ENCODE results near the gene BICD1.

BICD1 gene

DNA sequence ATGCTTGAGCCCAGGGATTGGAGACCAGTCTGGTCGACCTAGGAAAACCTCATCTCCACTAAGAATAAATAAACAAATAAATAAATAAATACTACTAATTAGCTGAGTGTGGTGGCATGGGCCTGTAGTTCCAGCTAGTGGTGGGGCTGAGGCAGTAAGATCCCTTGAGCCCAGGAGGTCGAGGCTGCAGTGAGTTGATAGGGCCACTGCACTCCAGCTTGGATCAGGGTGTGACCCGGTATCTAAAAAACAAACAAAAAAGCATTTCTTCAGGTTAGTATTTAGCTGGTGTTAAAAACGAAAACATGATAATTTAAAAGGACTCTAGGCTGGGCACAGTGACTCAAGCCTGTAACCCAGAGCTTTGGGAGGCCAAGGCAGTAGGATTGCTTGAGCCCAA lies 291.5 kb downstream of the BICD1 start:
- in situ Hi-C loops (cut with MboI; ENCODE audit: low sequenced_read_pairs) = no loop called here

DNA sequence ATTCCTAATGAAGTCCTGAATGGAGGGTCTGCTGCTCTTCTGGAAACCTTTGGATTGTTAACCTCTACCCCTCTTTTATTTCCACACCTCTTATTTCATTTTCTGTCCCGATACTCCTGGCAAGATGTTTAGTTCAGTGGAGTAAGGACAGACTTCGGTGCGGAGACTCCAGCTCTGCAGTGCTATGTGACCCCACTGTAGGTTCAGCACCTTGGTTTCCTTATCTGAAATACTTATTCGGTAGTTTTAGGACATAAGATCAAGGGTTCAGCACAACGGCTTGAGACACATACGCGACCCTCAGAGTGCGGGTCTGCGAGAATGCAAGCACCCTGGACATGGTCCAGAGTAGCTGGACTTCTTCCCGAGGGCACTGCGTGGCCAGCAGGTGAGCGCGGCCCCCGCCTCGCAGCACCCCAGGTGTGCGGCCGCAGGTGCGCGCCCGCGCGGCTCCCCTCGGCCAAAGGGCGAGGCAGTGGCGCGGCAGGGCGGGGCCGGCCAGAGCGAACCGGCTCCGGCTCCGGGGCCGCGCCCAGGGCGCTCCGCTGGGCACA lies 292.2 kb downstream of the BICD1 start:
- in situ Hi-C loops (cut with MboI; ENCODE audit: low sequenced_read_pairs) = no loop called here

DNA sequence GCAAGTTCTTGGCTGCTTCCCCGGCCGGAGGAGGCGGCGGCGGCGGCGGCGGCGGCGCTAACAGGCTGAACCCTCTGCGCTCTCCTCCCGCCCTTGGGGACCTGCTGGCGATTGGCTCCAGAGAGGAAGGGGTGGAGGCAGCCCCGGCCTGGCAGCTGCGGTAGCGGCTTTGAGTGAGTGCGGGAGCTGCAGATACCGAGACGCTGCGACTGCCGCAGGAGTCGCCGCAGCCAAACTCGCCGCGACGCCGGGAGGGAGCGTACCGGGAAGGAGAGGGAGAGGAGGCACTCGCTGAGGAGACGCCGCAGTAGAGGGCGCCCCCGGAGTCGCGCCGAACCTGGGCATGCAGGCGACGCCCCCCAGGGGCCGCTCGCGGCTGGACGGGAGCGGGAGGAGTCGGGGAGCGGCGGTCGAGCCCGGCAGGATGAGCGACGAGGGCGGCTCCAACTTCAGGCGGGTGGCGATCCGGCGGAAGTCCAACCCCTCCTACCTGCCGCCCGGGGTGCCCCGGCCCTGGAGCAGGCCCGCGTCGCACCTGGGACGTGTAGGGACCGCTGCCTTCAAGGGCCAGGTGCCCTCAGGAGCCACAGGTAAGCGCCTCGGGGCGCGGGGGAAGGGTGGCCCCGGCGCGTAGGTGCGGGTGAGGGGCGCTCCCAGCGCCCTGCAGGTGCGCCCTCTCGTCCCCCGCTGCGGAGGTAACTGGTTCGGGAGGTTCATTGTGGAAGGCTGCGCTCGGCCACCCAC lies 292.9 kb downstream of the BICD1 start, which contains the start of gene FGD4:
TSS of gene FGD4 (plus strand) at position 189 of the 744 bp plus-strand sequence.
- in situ Hi-C loops (cut with MboI; ENCODE audit: low sequenced_read_pairs) = no loop called here

DNA sequence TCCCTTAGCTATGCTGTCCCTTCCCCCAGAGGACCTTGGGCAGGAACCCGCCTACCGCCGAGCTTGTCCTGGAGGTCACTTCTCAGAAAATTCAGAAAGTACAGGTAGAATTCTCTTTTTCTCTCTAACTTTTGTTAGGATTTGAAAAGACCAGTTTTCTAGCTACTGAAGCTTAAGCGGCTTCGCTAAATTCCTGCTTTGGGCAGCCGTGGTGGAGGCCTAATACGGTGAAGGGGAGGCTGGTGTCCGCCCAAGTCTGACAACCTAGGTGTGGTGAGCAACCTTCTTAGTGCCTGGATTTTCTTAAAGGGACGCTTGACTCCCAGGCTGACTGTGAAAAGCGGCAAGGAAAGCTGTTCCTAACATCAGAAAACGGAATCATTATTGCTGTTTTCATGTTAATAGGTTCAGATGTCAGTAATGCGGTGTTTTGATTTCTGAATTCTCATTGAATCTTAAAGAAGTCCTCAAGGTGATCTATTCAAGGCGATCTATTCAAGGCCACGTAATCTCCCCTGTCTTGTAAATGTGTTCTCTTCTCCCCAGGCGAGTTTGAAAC lies 293.5 kb downstream of the BICD1 start:
- in situ Hi-C loops (cut with MboI; ENCODE audit: low sequenced_read_pairs) = no loop called here

DNA sequence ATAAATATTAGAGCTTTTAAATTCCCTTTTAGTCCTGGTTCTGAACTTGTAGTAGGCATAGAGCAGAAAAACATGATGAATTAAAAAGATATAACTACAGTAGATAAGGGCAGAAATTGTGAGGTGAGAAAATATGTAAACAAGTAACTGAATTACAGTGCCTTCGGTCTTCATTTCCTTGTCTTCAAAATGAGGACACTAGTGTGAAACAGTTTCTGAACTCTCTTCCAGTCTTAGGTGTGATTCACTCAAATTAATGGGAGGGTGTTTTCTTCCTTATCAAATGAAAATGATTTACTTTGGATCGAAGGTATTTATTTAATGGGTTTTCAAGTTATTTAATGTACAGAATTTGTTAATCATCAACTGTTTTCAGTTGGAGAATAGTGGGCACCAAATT lies 294.2 kb downstream of the BICD1 start:
- in situ Hi-C loops (cut with MboI; ENCODE audit: low sequenced_read_pairs) = no loop called here

DNA sequence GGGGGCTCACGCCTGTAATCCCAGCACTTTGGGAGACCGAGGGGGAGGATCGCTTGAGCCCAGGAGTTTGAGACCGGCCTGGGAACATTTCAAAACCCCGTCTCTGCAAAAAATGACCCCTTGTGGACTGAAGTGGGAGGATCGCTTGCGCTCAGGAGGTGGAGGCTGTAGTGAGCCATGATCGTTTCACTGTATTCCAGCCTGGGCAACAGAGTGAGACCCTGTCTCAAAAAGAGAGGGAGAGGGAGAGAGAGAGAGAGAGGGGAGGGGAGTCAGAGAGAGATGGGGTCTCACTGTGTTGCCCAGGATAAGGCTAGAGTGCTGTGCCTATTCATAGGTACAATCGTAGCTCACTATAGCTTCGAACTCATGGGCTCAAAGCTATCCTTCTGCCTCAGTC lies 295.5 kb downstream of the BICD1 start:
- in situ Hi-C loops (cut with MboI; ENCODE audit: low sequenced_read_pairs) = no loop called here

DNA sequence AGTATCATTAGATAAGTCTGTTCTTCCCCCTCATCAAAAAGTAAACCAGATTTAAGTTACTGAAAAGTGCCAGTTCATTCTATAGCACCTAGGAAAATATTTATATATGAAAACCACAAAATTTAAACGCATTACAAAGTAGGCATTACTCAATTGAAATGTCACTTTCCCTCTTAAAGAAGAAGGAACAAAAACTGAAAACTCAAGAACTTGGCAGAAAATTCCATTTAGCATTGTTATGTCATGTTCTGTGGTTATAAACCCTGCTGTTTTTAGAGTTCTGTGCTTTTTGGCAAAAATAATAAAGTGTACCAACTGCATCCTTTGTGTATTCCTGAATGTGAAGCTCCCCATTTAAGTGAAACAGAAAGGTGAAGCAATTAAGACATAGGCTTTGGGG lies 296.3 kb downstream of the BICD1 start:
- in situ Hi-C loops (cut with MboI; ENCODE audit: low sequenced_read_pairs) = no loop called here

DNA sequence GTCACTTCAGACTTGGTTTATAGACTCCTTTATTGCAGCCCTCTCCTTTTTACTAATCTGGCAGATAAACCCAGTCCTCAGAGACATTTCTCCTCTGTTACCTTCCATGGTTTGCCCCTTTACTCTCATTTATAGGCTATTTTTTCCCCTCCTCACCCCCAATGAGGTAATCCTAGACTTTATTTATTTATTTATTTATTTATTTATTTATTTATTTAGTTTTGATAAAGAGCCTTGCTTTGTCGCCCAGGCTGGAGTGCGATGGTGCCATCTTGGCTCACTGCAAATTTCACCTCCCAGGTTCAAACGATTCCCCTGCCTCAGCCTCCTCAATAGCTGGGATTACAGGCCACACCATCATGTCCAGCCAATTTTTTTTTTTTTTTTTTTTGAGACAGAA lies 301.1 kb downstream of the BICD1 start:
- in situ Hi-C loops (cut with MboI; ENCODE audit: low sequenced_read_pairs) = no loop called here

DNA sequence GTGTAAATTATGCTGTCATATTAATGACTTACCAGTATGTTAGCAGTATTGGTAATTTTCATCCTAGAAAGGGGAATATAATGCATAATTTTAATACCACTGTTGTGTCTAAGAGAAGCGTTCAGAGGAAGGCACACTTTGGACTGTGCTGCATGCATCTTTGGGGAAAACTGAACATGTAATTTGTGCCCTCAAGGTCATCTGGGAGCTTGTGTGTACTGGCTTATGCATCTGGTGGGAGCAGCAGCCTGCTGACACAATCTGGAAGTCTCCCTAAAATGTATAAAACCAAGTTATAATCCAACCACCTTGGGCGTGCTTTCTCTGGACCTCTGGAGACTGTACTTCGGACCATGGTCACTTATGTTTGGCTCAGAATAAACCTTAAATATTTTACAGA lies 306.8 kb downstream of the BICD1 start:
- in situ Hi-C loops (cut with MboI; ENCODE audit: low sequenced_read_pairs) = no loop called here

DNA sequence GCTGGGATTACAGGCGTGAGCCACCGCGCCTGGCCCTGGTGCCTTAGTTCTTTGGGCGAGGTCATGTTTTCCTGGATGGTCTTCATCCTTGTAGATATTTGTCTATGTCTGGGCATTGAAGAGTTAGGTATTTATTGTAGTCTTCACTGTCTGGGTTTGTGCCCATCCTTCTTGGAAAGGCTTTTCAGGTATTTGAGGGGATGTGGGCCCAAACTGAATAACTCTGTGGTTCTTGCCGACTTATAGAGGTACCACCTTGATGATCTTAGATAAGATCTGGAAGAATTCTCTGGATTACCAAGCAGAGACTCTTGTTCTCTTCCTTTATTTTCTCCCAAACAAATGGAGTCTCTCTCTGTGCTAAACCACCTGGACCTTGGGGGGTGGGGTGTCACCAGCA lies 311.6 kb downstream of the BICD1 start:
- in situ Hi-C loops (cut with MboI; ENCODE audit: low sequenced_read_pairs) = no loop called here

DNA sequence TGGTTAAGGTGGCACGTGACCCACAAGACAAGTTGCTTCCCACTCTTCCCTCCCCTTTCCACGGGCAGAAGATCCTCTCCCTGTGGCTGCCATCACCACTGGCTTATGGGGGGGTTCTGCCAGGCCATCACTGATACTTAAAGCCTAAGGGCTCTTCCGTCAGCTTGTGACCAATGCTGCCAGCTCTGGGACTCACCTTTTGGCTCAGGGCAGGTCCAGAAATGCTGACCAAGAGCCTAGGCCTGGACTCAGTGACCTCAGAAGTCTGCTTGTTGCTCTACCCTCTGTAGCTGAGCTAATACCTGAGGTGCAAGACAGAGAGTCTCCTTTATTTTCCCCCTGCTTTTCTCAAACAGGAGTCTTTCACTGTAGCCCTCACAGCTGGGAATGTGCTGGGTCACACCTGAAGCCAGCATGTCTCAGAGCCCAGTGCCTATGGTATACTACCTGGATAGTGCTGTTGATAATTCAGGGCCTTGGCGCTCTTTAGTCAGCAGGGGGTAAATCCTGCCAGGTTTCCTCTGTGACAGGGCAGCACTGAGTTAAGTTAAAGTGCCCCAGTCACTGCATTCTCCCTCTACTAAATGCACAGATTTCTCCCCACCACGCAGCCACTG lies 312.4 kb downstream of the BICD1 start:
- in situ Hi-C loops (cut with MboI; ENCODE audit: low sequenced_read_pairs) = no loop called here

DNA sequence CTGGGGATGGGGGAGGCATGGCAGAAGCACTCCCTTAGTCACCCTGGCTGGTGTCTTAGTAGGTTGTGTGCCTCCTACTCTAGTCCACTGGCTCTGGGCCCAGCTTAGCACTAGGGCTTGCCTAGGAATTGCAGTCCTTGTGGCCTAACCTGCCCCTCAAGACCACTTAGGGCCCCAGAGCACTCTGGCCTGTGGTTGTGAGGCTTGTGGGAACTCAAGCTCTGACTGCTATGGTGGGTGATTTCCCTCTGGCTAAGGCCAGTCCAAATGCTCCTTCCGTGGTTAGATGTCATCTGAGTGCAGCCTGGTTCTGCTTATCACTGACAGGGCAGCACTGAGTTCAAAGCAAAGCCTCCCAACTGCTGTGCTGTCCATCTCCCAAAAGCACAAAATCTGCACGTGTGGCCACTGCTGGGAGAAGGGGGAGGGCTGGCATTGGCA lies 312.9 kb downstream of the BICD1 start:
- in situ Hi-C loops (cut with MboI; ENCODE audit: low sequenced_read_pairs) = no loop called here

DNA sequence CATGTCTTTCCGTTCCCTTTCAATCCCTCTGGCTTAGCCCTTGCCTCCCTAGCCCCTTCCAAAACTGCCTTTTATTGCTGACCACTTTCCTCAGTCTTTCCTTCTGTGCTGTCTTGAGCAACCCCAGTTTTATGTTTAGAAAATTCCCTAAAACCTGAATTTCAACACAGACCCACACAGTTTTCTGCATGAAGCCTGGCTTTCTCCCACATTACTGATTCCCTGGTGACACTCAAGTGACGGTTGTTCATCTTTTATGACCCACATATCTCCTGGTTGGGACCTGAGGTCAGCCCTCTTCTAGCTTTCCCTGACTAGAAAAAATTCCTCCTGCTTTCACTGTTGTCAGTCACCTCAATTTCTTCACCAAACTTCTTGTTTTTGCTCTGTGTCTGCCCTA lies 313.7 kb downstream of the BICD1 start:
- in situ Hi-C loops (cut with MboI; ENCODE audit: low sequenced_read_pairs) = no loop called here

DNA sequence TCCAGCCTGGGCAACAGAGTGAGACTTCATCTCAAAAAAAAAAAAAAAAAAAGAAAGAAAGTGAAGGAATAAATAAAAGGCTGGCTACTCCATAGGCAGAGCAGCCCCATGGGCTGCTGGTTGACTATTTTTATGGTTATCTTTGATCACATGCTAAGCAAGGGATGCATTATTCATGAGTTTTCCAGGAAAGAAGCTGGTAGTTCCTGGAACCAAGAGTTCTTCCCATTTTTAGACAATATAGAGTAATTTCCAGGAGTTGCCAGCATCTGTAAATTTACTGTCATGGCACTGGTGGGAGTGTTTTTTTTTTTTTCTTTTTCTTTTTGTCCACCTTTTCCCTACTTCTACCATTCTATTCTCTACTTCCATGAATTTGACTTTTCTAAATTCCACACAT lies 316.9 kb downstream of the BICD1 start:
- in situ Hi-C loops (cut with MboI; ENCODE audit: low sequenced_read_pairs) = no loop called here

DNA sequence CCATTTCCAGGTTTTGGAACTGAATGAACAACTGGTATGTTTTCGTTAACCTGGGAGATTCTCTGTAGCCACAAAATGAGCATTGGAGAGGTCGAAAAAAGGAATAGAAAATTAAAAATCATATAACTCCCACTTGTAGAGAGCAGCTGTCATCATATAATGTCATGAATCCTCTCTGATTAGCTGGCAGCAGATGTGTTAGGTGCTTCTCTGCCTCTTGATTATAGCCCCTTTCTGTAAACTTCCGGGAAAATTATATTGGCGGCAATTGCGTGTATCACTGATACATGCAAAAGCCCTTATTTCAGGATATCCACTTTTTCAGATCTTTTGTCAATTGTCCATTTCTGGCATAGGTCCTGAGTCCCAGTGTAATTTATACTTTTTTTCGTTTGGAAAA lies 324.4 kb downstream of the BICD1 start:
- in situ Hi-C loops (cut with MboI; ENCODE audit: low sequenced_read_pairs) = no loop called here

Data from hTERT RPE-1 (cell line).